ENCODE data around the gene GRK5.

DNA sequence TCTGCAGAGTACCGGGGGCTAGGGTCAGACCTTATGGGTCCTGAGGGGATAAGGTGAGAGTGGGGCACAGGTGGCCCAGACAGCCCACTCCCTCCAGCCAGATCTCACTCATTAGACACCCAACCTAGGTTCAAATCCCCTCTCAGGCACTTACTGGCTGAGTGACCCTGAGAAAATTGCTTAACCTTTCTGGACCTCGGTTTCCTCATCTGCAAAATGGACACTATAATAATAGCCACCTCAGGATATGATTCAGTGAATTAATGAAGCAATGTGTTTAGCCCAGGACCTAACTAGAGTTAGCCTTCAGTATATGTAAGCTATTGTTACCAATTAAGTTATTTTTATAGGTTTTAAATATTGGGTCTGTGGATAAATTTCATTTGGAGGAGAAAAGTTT, 212.6 kb downstream of the GRK5 start:
- TF ChIP-seq POLR2A (IDR thresholded peaks at IDR 0.05; ENCODE audit: low read depth, low read length): no peak
- TF ChIP-seq TAF1 (IDR thresholded peaks at IDR 0.05; ENCODE audit: low read depth, low read length): no peak
- TF ChIP-seq POLR2AphosphoS5 (IDR thresholded peaks at IDR 0.05; ENCODE audit: low read depth, low read length): no peak
- TF ChIP-seq PAX5 (IDR thresholded peaks at IDR 0.05; ENCODE audit: insufficient read depth, low read length, severe bottlenecking): no peak
